ENCODE measurements around the gene BMPER.

BMPER gene

GRCh38 chr7:34135924-34136323 lies 230.6 kb downstream of the BMPER start:
- no peaks in the 10 kb centered on the region for H3K9me3 ChIP-seq (ENCODE audit: insufficient read depth, low read length)
- no peak overlapping the region for H3K4me3 ChIP-seq (ENCODE audit: insufficient read depth, low read length, poor library complexity, severe bottlenecking)
- H3K9ac ChIP-seq (ENCODE audit: low read length): no peak overlapping the region
- no peaks in the 10 kb centered on the region for H3K79me2 ChIP-seq (ENCODE audit: insufficient read depth, low read length)
- H3K9me2 ChIP-seq (replicated peaks; ENCODE audit: insufficient read depth, low read length): no peaks in the 10 kb centered on the region
- no peak overlapping the region for H3K27ac ChIP-seq (ENCODE audit: low read depth, low read length)
- no peak overlapping the region for H2AFZ ChIP-seq (ENCODE audit: low read depth, low read length, severe bottlenecking)
- no peaks in the 10 kb centered on the region for H4K20me1 ChIP-seq (ENCODE audit: low read depth, low read length)
- H3F3A ChIP-seq (ENCODE audit: insufficient read depth): no peaks in the 10 kb centered on the region
- H3K36me3 ChIP-seq (ENCODE audit: low read length): no peaks in the 10 kb centered on the region
- TF ChIP-seq, protein P1, sequence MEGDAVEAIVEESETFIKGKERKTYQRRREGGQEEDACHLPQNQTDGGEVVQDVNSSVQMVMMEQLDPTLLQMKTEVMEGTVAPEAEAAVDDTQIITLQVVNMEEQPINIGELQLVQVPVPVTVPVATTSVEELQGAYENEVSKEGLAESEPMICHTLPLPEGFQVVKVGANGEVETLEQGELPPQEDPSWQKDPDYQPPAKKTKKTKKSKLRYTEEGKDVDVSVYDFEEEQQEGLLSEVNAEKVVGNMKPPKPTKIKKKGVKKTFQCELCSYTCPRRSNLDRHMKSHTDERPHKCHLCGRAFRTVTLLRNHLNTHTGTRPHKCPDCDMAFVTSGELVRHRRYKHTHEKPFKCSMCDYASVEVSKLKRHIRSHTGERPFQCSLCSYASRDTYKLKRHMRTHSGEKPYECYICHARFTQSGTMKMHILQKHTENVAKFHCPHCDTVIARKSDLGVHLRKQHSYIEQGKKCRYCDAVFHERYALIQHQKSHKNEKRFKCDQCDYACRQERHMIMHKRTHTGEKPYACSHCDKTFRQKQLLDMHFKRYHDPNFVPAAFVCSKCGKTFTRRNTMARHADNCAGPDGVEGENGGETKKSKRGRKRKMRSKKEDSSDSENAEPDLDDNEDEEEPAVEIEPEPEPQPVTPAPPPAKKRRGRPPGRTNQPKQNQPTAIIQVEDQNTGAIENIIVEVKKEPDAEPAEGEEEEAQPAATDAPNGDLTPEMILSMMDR (IDR thresholded peaks at IDR 0.05; ENCODE audit: insufficient read depth, low read length, poor library complexity, severe bottlenecking): no peak
- TF ChIP-seq EZH2phosphoT487 (conservative IDR thresholded peaks at IDR 0.05; ENCODE audit: low read length): no peak
- no peaks in the 10 kb centered on the region for H3K27me3 ChIP-seq (ENCODE audit: low read length)
- H3K4me2 ChIP-seq (ENCODE audit: low read depth, low read length, poor library complexity, severe bottlenecking): no peak overlapping the region

- TF ChIP-seq, protein P1 (IDR thresholded peaks at IDR 0.05; ENCODE audit: insufficient read depth, low read length, poor library complexity, severe bottlenecking): no peak
- TF ChIP-seq EZH2phosphoT487 (conservative IDR thresholded peaks at IDR 0.05; ENCODE audit: low read length): no peak
- Histone ChIP-seq H3K36me3 (ENCODE audit: low read length) (no peaks in the 10 kb centered on the region), H4K20me1 (ENCODE audit: low read depth, low read length) (no peaks in the 10 kb centered on the region), H3K27ac (ENCODE audit: low read depth, low read length) (no peak overlapping the region), H3K4me2 (ENCODE audit: low read depth, low read length, poor library complexity, severe bottlenecking) (no peak overlapping the region), H3K79me2 (ENCODE audit: insufficient read depth, low read length) (no peaks in the 10 kb centered on the region), H3K4me3 (ENCODE audit: insufficient read depth, low read length, poor library complexity, severe bottlenecking) (no peak overlapping the region), H3K9me2 (replicated peaks; ENCODE audit: insufficient read depth, low read length) (no peaks in the 10 kb centered on the region), H3F3A (ENCODE audit: insufficient read depth) (no peaks in the 10 kb centered on the region), H3K9me3 (ENCODE audit: insufficient read depth, low read length) (no peaks in the 10 kb centered on the region), H2AFZ (ENCODE audit: low read depth, low read length, severe bottlenecking) (no peak overlapping the region), H3K27me3 (ENCODE audit: low read length) (no peaks in the 10 kb centered on the region), H3K9ac (ENCODE audit: low read length) (no peak overlapping the region)
Observed at GRCh38 chr7:34136698-34137097, 231.4 kb downstream of the BMPER start.

DNA sequence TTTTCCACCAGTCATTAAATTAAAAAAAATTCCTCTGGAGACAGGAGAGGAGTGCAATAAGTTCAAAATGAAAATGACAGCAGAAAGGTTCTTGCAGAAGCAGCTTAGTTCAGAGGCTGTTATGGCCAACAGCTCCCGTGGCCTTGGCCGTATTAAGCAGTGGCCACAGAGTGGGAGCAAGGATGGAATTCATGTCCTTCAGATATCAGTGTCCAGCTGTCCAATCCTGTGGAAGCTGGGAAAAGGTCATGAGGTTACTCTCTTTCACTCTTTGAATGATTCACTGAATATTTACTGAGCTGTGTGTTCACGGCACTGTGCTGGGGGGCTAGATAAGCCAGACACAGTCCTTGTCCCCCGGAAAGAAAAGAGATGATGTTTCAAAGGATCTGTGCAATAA lies 231.8 kb downstream of the BMPER start:
- H3K9me3 ChIP-seq (ENCODE audit: insufficient read depth, low read length): no peaks in the 10 kb centered on the region
- no peak overlapping the region for H3K4me3 ChIP-seq (ENCODE audit: insufficient read depth, low read length, poor library complexity, severe bottlenecking)
- no peak overlapping the region for H2AFZ ChIP-seq (ENCODE audit: low read depth, low read length, severe bottlenecking)
- H3K36me3 ChIP-seq (ENCODE audit: low read length): no peaks in the 10 kb centered on the region
- H3K79me2 ChIP-seq (ENCODE audit: insufficient read depth, low read length): no peaks in the 10 kb centered on the region
- no peaks in the 10 kb centered on the region for H3K27me3 ChIP-seq (ENCODE audit: low read length)
- H3K27ac ChIP-seq (ENCODE audit: low read depth, low read length): no peak overlapping the region
- H3K4me2 ChIP-seq (ENCODE audit: low read depth, low read length, poor library complexity, severe bottlenecking): no peak overlapping the region
- TF ChIP-seq, protein P1 (IDR thresholded peaks at IDR 0.05; ENCODE audit: insufficient read depth, low read length, poor library complexity, severe bottlenecking): no peak
- TF ChIP-seq EZH2phosphoT487 (conservative IDR thresholded peaks at IDR 0.05; ENCODE audit: low read length): no peak
- H3K9ac ChIP-seq (ENCODE audit: low read length): no peak overlapping the region
- H3K9me2 ChIP-seq (replicated peaks; ENCODE audit: insufficient read depth, low read length): no peaks in the 10 kb centered on the region
- H4K20me1 ChIP-seq (ENCODE audit: low read depth, low read length): no peaks in the 10 kb centered on the region
- H3F3A ChIP-seq (ENCODE audit: insufficient read depth): no peaks in the 10 kb centered on the region
